ENCODE measurements around the gene NAT14. TPM values are rescaled to one million over a fixed set of nuclear protein-coding genes. Genes with fewer than 3 reads are reported as not detected.
"Not testable (repeated sequence)": the region's sequence is repeated elsewhere in the genome, so short reads cannot be mapped to it uniquely, and the experiment has no call there.

Gene NAT14
- total RNA-seq, 1 experiment from 2014 or later = 28.9 TPM

GRCh38 chr19:55502197-55502952 is 17.4 kb downstream of the NAT14 start:
- no peak for DNase-seq (ENCODE audit: low spot score)

- no peak for DNase-seq (ENCODE audit: low spot score)
Measured at GRCh38 chr19:55503157-55503501, 18.1 kb downstream of the NAT14 start.

DNA sequence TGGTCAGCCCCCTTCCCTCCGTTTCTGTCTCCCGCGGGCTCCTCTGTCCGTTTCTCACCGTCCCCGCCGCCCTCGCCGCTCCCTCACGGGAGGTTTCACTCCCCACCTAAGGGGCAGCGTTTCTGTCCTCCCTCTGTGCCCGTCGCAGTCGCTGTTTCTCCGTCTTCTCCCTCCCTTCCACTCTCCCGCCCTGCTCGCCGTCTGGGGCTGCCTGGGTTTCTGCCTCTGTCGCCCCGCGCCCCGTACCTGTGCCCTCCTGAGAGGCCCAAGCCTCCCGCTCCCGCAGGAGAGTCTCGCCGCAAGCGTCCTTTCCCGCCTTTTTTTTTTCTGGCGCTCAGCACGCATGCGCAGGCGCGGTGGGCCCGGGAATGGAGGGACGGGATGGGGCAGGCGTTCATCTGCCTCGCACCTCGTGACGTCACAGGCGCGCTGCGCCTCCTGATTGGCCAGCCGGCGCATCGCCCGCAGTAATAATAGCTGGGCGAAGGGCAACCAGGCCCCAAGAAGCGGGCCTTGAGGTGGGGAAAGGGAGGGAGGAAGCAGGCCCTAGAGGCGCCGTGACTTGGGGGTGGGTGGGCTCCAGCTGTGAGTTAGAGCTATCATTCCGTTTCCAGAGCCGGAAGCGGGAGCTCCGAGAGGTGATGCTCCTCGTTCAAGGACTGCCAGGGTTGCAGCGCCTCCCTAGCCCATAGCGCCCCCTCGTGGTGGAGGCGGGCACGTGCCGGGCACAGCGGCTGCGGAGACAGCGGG is 18.7 kb downstream of the NAT14 start:
- peak; percentile 96 for DNase-seq (ENCODE audit: low spot score)

DNA sequence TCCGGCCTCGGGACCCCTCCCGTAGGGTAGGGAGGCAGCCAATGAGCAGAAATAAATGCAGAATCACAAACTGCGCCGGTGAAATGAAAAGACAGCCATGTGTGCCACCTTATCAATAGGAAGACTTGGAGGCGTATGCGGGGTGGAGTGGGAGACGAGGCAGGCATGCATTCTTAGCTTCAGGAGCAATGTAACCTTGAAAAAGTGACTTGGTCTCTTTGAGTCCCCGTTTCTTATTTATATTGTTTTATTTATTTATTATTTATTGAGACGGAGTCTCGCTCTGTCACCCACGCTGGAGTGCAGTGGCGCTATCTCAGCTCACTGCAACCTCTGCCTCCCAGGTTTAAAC is 19.2 kb downstream of the NAT14 start:
- DNase-seq (ENCODE audit: low spot score) = no peak

DNA sequence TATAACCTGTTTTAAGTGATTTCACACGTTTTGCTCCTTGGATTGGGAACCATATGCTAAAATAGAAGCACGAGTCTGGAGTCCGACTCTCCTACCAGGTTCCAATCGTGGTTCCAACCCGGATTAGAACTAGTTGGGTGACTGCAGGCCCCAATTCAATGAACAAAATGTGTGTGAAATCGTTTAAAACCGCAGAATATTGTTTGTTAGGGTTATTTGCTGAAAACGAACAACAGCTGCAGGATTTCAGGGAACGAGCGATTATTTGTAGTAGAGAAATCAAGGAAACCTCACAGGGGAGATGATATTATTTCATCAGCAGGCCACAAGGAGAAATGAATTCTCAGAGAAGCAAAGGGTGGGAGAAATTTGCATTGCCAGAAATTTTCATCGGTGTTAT is 20.0 kb downstream of the NAT14 start:
- no peak for DNase-seq (ENCODE audit: low spot score)

DNA sequence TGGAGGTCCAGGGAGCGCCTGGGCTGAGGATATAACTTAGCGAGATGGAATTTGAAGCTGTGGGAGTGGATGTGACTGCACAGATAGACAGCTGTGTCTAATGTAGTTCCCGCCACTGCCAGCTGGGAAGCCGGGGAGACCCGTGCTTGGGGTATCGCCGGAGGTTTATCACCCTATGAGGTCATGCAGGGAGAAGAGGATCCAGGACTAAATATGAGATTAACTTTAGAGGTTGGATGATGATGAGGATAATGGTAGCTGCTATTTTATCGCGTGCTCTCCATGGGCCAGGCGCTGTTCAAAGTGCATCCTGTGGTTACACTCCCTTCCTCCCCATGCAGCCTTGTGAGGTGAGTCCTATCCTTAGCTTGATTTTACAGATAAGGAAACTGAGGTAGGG is 23.1 kb downstream of the NAT14 start:
- no peak for DNase-seq (ENCODE audit: low spot score)

DNA sequence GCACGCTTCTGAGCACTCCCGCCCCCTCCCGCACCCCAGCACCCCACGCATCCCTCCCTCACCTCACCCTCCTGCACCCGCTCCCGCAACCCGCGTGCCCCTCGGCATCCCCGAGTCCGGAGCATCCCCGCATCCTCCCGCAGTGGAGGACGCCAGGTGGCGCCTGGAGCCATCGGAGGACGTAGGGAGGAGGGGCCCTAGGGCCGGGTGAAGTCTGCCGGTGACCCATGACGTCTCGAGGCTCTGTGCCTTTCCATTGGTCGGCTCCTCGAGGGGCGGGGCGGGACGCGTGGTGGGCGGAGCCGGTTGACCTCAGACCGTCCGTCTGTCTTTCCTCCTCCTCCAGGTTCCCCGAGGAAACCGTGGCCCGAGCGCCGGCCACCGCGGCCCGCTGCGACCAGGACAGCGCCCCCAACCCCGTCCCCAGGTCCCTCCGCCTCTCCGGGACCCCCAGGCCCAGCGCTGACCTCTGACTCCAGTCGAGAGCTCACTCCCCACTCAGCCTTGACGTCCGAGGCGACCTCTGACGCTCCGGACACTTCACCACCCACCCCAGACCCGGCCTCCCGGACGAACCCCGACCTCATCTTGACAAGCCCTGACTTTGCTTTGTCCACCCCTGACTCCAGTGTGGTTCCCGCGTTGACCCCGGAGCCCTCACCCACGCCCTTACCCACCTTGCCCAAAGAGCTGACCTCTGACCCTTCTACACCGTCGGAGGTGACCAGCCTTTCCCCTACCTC is 32.1 kb downstream of the NAT14 start:
- DNase-seq (ENCODE audit: low spot score) = peak; percentile 98

- DNase-seq (ENCODE audit: low spot score) = peak; percentile 27
Measured at GRCh38 chr19:55519451-55520311, 34.7 kb downstream of the NAT14 start.

DNA sequence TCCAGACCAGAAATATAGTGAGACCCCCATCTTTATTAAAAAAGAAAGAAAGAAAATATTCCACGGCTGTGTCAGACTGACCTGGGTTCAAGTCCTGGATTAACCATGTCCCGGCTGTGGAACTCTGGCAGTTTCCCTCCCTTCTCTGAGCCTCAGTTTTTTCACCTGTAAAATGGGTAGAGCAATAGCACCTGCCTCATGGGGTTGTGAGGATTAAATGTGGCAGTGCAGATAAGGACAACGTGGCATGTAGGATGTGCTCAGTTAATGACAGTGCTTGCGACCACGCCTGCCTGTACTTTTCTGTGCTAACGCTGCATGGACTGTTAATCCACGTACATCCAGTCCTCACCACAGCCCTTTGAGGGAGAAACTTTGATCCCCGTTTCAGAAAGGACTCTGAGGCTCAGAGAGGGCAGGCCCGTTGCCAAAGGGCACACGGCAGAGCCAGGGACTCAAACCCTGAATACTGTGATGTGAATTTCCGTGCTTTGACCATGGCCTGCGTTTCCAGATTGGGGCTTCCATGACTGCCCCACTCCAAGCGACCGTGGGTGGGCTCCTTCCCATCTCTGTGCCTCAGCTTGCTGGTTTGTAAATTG is 35.8 kb downstream of the NAT14 start:
- no peak for DNase-seq (ENCODE audit: low spot score)

DNA sequence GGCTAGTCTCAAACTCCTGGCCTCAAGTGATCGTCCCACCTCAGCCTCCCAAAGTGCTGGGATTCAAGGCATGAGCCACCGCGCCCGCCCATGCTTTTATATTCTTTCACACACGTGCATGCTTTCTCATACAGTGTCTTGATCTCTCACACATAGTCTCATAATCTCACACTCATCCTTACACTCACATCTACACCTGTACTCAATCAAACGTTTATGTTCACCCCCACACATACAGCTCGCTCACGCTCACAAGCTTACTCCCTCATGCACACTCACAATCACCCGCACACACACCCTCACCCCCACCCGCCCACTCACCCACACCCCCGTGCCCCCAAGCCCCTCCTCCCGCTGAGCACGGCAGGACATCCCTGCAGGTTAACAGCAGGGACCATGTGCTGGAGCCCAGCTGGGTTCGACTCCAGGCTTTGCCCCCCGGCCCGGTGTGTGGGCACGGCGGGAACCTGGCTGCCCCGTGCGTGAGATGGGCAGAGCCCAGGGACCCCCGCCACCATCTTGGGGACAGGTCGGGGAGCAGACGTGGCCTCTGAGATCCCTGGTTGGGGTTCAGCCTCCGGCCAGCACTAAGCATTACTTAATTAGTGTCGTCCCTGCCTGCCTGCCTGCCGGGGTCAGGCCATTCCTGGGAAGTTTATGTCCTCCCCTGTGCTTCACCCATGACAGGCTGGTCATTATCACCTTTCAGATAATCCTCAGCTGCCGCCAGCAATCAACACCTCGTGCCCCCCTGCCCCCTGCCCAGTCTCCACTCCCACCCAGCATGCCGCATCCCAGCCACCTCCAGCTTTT is 40.5 kb downstream of the NAT14 start:
- no peak for DNase-seq (ENCODE audit: low spot score)

GRCh38 chr19:55526216-55527196 is 41.5 kb downstream of the NAT14 start:
- peak; percentile 75 for DNase-seq (ENCODE audit: low spot score)

DNA sequence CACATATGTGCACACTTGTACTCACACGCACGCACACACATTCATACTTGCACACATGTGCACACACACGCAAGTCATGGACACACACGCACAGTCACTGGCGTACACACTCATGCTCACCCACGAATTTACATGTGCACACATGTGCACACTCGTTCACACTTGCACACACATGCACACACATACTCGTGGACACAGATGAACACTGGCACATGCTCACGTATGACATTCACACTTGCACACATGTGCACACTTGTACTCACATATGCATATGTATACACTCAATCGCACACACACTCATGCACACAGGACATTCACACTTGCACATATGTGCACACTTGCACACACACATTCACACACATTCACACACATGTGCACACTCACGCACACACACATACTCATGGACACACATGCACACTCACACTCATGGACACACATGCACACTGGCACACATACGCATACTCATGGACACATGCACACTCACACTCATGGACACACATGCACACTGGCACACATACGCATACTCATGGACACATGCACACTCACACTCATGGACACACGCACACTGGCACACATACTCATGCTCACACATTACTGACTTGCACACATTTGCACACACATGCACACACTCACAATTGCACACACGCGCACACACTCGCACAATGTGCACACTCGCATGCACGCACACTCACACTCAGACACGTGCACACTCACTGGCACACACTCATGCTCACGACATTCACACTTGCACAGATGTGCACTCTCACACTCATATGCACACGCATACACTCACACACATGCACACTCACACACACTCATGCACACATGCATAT is 42.4 kb downstream of the NAT14 start:
- DNase-seq (ENCODE audit: low spot score) = no peak

DNA sequence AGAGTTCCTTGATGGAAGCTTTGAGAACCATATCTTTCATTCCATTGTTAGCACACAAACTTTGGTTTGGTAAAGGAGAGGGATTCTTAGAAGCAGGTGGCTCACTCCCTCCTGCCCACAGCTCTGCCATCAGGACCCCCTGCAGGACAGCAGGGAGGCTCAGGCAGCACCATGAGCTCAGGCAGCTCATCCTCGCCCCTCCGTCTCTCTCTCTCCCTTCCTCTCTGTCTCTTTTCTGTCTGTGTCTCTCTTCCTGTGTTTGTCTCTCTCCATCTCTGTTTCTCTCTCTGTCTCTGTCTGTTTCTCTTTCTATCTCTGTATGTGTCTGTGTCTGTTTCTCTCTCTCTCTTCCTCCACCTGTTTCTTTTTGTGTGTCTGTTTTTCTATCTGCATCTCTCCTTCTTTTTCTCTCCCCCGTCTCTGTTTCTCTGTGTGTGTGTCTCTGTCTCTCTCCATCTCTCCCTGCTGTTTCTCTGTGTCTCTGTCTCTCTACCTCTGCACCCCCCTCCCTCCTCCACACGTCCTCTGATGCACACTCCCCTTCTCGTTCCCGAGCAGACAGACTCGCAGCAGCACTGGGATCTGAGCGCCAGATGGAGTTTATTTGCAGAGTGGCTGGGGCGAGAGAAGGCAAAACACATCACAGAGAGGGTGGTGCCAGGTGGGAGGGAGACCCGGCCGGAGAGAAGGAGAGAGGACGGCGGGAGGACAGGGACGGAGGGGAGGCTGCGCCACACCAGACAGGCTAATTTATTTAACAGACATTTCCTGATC is 43.2 kb downstream of the NAT14 start:
- no peak for DNase-seq (ENCODE audit: low spot score)

DNA sequence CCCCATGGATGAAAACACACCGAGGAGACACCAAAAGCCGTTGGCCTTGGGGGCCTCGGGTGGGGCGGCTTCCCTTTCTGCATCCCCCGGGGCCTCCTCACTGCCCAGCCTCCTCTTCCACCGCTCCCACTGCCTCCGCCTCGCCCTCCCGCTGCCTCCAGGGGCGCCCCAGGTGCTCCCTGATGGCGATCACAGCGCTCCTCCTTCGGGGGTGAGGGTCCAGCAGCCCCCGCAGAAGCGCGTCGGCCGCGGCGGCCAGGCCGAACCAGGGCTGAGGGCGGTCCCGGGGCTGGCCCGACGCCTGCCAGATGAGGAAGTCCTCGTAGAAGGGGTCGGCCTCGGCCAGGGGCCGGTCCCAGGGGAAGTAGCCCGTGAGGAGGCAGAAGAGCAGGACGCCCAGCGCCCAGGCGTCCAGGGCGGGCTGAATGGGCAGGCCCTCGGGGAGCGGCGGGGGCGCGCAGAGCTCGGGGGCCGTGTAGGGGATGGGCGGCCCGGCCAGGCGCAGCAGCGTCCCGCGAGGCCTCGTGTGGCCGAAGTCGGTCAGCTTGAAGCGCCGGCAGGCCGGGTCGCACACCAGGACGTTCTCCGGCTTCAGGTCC is 44.7 kb downstream of the NAT14 start:
- no peak for DNase-seq (ENCODE audit: low spot score)

GRCh38 chr19:55530996-55531395 is 46.0 kb downstream of the NAT14 start:
- no peak for DNase-seq (ENCODE audit: low spot score)

DNA sequence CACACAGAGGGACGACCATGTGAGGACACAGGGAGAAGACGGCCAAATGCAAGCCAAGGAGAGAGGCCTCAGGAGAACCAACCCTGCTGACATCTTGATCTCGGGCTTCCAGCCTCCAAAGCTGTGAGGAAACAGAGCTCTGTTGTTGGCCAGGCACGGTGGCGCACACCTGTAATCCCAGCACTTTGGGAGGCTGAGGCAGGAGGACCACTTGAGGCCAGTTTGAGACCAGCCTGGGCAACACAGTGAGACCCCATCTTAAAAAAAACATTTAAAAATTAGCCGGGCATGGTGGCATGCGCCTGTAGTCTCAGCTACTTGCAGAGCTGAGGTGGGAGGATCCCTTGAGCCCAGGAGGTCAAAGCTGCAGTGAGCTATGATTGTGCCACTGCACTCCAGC is 49.3 kb downstream of the NAT14 start:
- DNase-seq (ENCODE audit: low spot score) = not testable (repeated sequence)

Data from HT-29 (cell line).